HepG2 (cell line): ENCODE measurements around the gene SORBS2. TPM values are rescaled to one million over a fixed set of nuclear protein-coding genes. Genes with fewer than 3 reads are reported as not detected.
A peak's percentile ranks its signal among the peaks of the same experiment; 100 is the strongest.

ENCODE experiments used
- CBX2 ChIP-seq, 2 experiments: fragments of 200-600 bp in 1 of 2; sonication (generic); formaldehyde crosslinking in 1 of 2; IDR thresholded peaks; 2 replicates each; pipeline versions ENCODE4 v1.7.0 to v1.8.1; 2018 to 2022; ENCODE audit warnings: low read depth in 2 of 2, low read length in 1 of 2, mild to moderate bottlenecking in 1 of 2, missing genetic modification reagents in 1 of 2
- CEBPG ChIP-seq: IDR thresholded peaks from 2 replicates; pipeline ENCODE4 v1.6.1; 2016
- EP300 ChIP-seq, 3 experiments: sonication (generic) in 1 of 3; formaldehyde crosslinking in 1 of 3; IDR thresholded peaks; 2 replicates each; pipeline versions ENCODE4 v1.5.1 to v1.6.1; 2011 to 2020; ENCODE audit warnings: low read depth in 2 of 3, low read length in 2 of 3, borderline replicate concordance in 1 of 3, improper control_type of control experiment in 1 of 3, mild to moderate bottlenecking in 1 of 3, missing genetic modification reagents in 1 of 3, moderate library complexity in 1 of 3
- FOXP4 ChIP-seq: sonication (generic); formaldehyde crosslinking; IDR thresholded peaks from 2 replicates; pipeline ENCODE4 v1.4.0; 2020; ENCODE audit warnings: missing genetic modification reagents
- GATAD2A ChIP-seq: IDR thresholded peaks from 2 replicates; pipeline ENCODE4 v1.6.1; 2016
- HDAC2 ChIP-seq: sonication (generic); formaldehyde crosslinking; IDR thresholded peaks from 2 replicates; pipeline ENCODE4 v1.4.0; 2020; ENCODE audit warnings: missing genetic modification reagents
- MED13 ChIP-seq: sonication (generic); formaldehyde crosslinking; IDR thresholded peaks from 2 replicates; pipeline ENCODE4 v1.5.0; 2020; ENCODE audit warnings: missing genetic modification reagents
- NFKBIZ ChIP-seq: IDR thresholded peaks from 2 replicates; pipeline ENCODE4 v1.6.1; 2018; ENCODE audit warnings: missing genetic modification reagents, missing compliant biosample characterization
- NR2C2 ChIP-seq: sonication (generic); formaldehyde crosslinking; IDR thresholded peaks from 2 replicates; pipeline ENCODE4 v1.4.0; 2020; ENCODE audit warnings: missing genetic modification reagents, mild to moderate bottlenecking, moderate library complexity, borderline replicate concordance
- NR2F2 ChIP-seq: IDR thresholded peaks from 2 replicates; pipeline ENCODE4 v1.6.1; 2012; ENCODE audit warnings: low read depth, inconsistent platforms, borderline replicate concordance
- POLR2A ChIP-seq, 2 experiments: IDR thresholded peaks; 2 replicates each; pipeline ENCODE4 v1.6.1; 2011; ENCODE audit warnings: low read depth in 2 of 2, low read length in 2 of 2, mild to moderate bottlenecking in 1 of 2, moderate library complexity in 1 of 2; ENCODE audit not compliant: insufficient read depth in 1 of 2
- TCF7 ChIP-seq: sonication (generic); IDR thresholded peaks from 2 replicates; pipeline ENCODE4 v1.6.1; 2016; ENCODE audit warnings: antibody characterized with exemption, low read depth
- THAP11 ChIP-seq: IDR thresholded peaks from 2 replicates; pipeline ENCODE4 v1.6.1; 2016; ENCODE audit warnings: missing biosample characterization, missing genetic modification reagents
- ZBTB21 ChIP-seq: sonication (generic); formaldehyde crosslinking; IDR thresholded peaks from 2 replicates; pipeline ENCODE4 v1.4.0; 2020; ENCODE audit warnings: missing genetic modification reagents
- ZGPAT ChIP-seq: IDR thresholded peaks from 2 replicates; pipeline ENCODE4 v1.6.1; 2016; ENCODE audit warnings: mild to moderate bottlenecking
- ZNF224 ChIP-seq: sonication (generic); formaldehyde crosslinking; IDR thresholded peaks from 2 replicates; pipeline ENCODE4 v1.5.0; 2020; ENCODE audit warnings: mild to moderate bottlenecking, missing genetic modification reagents
- ZNF329 ChIP-seq: sonication (generic); formaldehyde crosslinking; IDR thresholded peaks from 2 replicates; pipeline ENCODE4 v1.9.0; 2021; ENCODE audit warnings: low read depth, mild to moderate bottlenecking, missing genetic modification reagents
- ZNF33A ChIP-seq: sonication (generic); formaldehyde crosslinking; IDR thresholded peaks from 2 replicates; pipeline ENCODE4 v1.5.1; 2020; ENCODE audit warnings: missing genetic modification reagents, mild to moderate bottlenecking, moderate library complexity, borderline replicate concordance
- ZNF75D ChIP-seq: sonication (generic); formaldehyde crosslinking; IDR thresholded peaks from 2 replicates; pipeline ENCODE4 v1.8.1; 2023; ENCODE audit warnings: missing genetic modification reagents, mild to moderate bottlenecking, borderline replicate concordance
- ZUFSP ChIP-seq: sonication (generic); formaldehyde crosslinking; IDR thresholded peaks from 2 replicates; pipeline ENCODE4 v1.9.0; 2021; ENCODE audit warnings: missing genetic modification reagents, mild to moderate bottlenecking, borderline replicate concordance
- polyA plus RNA-seq, 8 experiments: library from polyadenylated mRNA; depleted of rRNA in 3 of 8; stranded (reverse) in 7 of 8; unstranded in 1 of 8; fragments of >200 nt; fragmentation: Illumina TruSeq in 4 of 8; extraction: Trizol in 4 of 8; gene quantifications; 2 replicates each; pipeline versions ENCODE4 v1.2.1 to v1.2.3, GENCODE V29; 2011 to 2016; ENCODE audit warnings: low read depth in 4 of 8, missing spikeins in 1 of 8, mixed read lengths in 1 of 8; ENCODE audit not compliant: insufficient read depth in 1 of 8
- total RNA-seq, 5 experiments: library from RNA; depleted of rRNA; stranded (reverse); fragments of >200 nt; fragmentation: Illumina TruSeq; extraction: Trizol; gene quantifications; 2 replicates each; pipeline ENCODE4 v1.2.3, GENCODE V29; 2016; ENCODE audit warnings: low read depth in 1 of 5
- TF ChIP-seq, protein P1 (sequence below): sonication (generic); formaldehyde crosslinking; IDR thresholded peaks from 2 replicates; pipeline ENCODE4 v1.4.0; 2020; ENCODE audit warnings: missing genetic modification reagents, low read depth, mild to moderate bottlenecking, borderline replicate concordance
- TF ChIP-seq, protein P2 (sequence below): sonication (generic); formaldehyde crosslinking; conservative IDR thresholded peaks from 2 replicates; pipeline ENCODE4 v1.4.0; 2020; ENCODE audit warnings: mild to moderate bottlenecking, missing genetic modification reagents, moderate library complexity

Gene SORBS2
- total and polyA plus RNA-seq, 2 of the 13 experiments (the other 11 are each of a cell fraction or from before 2014, with no cell fraction given) = 25.0 to 80.5 TPM

- TF ChIP-seq THAP11 = peak; percentile 60
- TF ChIP-seq CBX2 (IDR thresholded peaks at IDR 0.05; ENCODE audit: low read depth, low read length) = no peak
- no peak for TF ChIP-seq CBX2 (CRISPR knock-in tag; IDR thresholded peaks at IDR 0.05; ENCODE audit: low read depth)
- TF ChIP-seq ZNF33A = no peak
- TF ChIP-seq ZNF329 (CRISPR knock-in tag) = no peak
- no peak for TF ChIP-seq ZNF75D (CRISPR knock-in tag)
- TF ChIP-seq, protein P1, sequence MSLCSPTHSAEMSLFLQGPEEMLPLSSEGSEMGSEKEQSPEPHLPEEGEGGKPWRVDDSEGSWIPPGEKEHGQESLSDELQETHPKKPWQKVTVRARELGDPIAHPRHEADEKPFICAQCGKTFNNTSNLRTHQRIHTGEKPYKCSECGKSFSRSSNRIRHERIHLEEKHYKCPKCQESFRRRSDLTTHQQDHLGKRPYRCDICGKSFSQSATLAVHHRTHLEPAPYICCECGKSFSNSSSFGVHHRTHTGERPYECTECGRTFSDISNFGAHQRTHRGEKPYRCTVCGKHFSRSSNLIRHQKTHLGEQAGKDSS (CRISPR knock-in tag) = no peak
- TF ChIP-seq CEBPG (CRISPR knock-in tag) = peak; percentile 90
- no peak for TF ChIP-seq POLR2A (IDR thresholded peaks at IDR 0.05; ENCODE audit: insufficient read depth in 1 of 2, low read depth in 2 of 2, low read length in 2 of 2)
- peak; percentile 33; the same call in 1 of the 2 replicates for TF ChIP-seq NR2C2
- peak; percentile 61; the same call in 1 of the 2 replicates for TF ChIP-seq NR2F2
- peak; percentile 81 for TF ChIP-seq TCF7
- no peak for TF ChIP-seq MED13 (CRISPR knock-in tag)
- peak; percentile 93 for TF ChIP-seq GATAD2A (CRISPR knock-in tag)
- peak; percentile 85 for TF ChIP-seq FOXP4 (CRISPR knock-in tag)
- 0 out of 2 replicates have a peak, but pooled peaks have one; percentile 38 for TF ChIP-seq ZBTB21 (CRISPR knock-in tag)
- TF ChIP-seq, protein P2, sequence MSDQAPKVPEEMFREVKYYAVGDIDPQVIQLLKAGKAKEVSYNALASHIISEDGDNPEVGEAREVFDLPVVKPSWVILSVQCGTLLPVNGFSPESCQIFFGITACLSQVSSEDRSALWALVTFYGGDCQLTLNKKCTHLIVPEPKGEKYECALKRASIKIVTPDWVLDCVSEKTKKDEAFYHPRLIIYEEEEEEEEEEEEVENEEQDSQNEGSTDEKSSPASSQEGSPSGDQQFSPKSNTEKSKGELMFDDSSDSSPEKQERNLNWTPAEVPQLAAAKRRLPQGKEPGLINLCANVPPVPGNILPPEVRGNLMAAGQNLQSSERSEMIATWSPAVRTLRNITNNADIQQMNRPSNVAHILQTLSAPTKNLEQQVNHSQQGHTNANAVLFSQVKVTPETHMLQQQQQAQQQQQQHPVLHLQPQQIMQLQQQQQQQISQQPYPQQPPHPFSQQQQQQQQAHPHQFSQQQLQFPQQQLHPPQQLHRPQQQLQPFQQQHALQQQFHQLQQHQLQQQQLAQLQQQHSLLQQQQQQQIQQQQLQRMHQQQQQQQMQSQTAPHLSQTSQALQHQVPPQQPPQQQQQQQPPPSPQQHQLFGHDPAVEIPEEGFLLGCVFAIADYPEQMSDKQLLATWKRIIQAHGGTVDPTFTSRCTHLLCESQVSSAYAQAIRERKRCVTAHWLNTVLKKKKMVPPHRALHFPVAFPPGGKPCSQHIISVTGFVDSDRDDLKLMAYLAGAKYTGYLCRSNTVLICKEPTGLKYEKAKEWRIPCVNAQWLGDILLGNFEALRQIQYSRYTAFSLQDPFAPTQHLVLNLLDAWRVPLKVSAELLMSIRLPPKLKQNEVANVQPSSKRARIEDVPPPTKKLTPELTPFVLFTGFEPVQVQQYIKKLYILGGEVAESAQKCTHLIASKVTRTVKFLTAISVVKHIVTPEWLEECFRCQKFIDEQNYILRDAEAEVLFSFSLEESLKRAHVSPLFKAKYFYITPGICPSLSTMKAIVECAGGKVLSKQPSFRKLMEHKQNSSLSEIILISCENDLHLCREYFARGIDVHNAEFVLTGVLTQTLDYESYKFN (CRISPR knock-in tag) = peak; percentile 85
- TF ChIP-seq HDAC2 (CRISPR knock-in tag) = peak; percentile 64; the same call in 1 of the 2 replicates
- TF ChIP-seq ZGPAT (CRISPR knock-in tag) = peak; percentile 73
- no peak for TF ChIP-seq ZUFSP (CRISPR knock-in tag)
- no peak for TF ChIP-seq ZNF224 (CRISPR knock-in tag)
- TF ChIP-seq NFKBIZ (CRISPR knock-in tag) = no peak
- TF ChIP-seq EP300 (IDR thresholded peaks at IDR 0.05; ENCODE audit: low read depth in 2 of 2, low read length in 2 of 2) = peak in 1 of 2 experiments; percentile 89; a peak in 2 of 4 replicates
- TF ChIP-seq EP300 (CRISPR knock-in tag; IDR thresholded peaks at IDR 0.05; ENCODE audit: borderline replicate concordance) = peak; percentile 56; the same call in 1 of the 2 replicates
These were observed 90.0 kb downstream of the SORBS2 start (continued) for GRCh38 chr4:185722029-185722316.
